ENCODE results near the gene MCU. TPM values are rescaled to one million over a fixed set of nuclear protein-coding genes. Genes with fewer than 3 reads are reported as not detected.

The MCU gene
- polyA plus RNA-seq, 1 of the 3 experiments (the other 2 are of a cell fraction) = 20.6 TPM

DNA sequence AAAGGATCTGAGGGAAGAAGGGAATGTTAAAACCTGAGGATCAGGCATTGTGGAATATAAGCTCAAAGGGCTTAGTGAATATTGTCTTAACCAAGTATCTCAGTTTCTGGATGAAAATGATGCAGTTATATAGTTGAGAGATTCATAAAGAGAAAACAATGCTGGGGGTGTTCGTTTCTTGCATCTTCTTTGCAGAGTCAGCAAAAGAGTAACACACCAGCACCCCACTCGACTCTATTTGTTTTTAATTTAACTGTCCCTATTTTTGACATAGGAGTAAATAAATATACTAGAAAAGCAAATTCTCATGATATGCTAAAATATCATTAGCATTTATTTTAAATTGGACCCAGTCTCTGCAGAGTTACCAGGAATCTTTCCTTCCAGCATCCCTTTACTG is 194.0 kb downstream of the MCU start:
- peaks cover 8% of the 10 kb centered on the region for H3F3A ChIP-seq (replicated peaks; ENCODE audit: insufficient read depth)
- no peak overlapping the region for H2AFZ ChIP-seq (ENCODE audit: low read depth)
- ChIA-PET CTCF (no interaction called here), POLR2A (no interaction called here)
- H3K4me1 ChIP-seq (ENCODE audit: control insufficient read depth in 1 of 2, insufficient read depth in 2 of 2, low read depth in 1 of 2, low read length in 1 of 2) = no peaks in the 10 kb centered on the region; a peak in 1 of 4 replicates
- no peak for DNase-seq
- H3K9me3 ChIP-seq = no peaks in the 10 kb centered on the region
- no peak overlapping the region for H3K4me2 ChIP-seq
- no peaks in the 10 kb centered on the region for H4K20me1 ChIP-seq (ENCODE audit: insufficient read depth)
- no peaks in the 10 kb centered on the region for H3K9me2 ChIP-seq
- TF ChIP-seq RFX5 (IDR thresholded peaks at IDR 0.05; ENCODE audit: low read length) = no peak
- no peak for TF ChIP-seq TAF1 (IDR thresholded peaks at IDR 0.05; ENCODE audit: borderline replicate concordance, low read depth, low read length)
- TF ChIP-seq, protein P1, sequence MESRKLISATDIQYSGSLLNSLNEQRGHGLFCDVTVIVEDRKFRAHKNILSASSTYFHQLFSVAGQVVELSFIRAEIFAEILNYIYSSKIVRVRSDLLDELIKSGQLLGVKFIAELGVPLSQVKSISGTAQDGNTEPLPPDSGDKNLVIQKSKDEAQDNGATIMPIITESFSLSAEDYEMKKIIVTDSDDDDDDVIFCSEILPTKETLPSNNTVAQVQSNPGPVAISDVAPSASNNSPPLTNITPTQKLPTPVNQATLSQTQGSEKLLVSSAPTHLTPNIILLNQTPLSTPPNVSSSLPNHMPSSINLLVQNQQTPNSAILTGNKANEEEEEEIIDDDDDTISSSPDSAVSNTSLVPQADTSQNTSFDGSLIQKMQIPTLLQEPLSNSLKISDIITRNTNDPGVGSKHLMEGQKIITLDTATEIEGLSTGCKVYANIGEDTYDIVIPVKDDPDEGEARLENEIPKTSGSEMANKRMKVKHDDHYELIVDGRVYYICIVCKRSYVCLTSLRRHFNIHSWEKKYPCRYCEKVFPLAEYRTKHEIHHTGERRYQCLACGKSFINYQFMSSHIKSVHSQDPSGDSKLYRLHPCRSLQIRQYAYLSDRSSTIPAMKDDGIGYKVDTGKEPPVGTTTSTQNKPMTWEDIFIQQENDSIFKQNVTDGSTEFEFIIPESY (IDR thresholded peaks at IDR 0.05; ENCODE audit: borderline replicate concordance, low read depth) = no peak
- no peak for TF ChIP-seq NRF1 (IDR thresholded peaks at IDR 0.05; ENCODE audit: low read depth, low read length)
- no peak for TF ChIP-seq JUND (IDR thresholded peaks at IDR 0.05)
- no peak overlapping the region for H3K27ac ChIP-seq (ENCODE audit: low read depth in 2 of 2, low read length in 1 of 2)
- H3K79me2 ChIP-seq (ENCODE audit: insufficient read depth) = no peaks in the 10 kb centered on the region
- H3K4me3 ChIP-seq (ENCODE audit: low read depth in 2 of 2, low read length in 1 of 2) = no peak overlapping the region
- WGBS (ENCODE audit: low lambda C conversion rate) = 91% methylated on average over 2 of the region's 2 CpGs
- peaks cover 30 to 37% of the 10 kb centered on the region in 2 experiments for H3K36me3 ChIP-seq (replicated peaks in 1 of 2; ENCODE audit: control insufficient read depth in 1 of 2, insufficient read depth in 2 of 2, low read length in 1 of 2)
- no peak overlapping the region for H3K9ac ChIP-seq
- no peaks in the 10 kb centered on the region for H3K27me3 ChIP-seq (ENCODE audit: insufficient read depth)

DNA sequence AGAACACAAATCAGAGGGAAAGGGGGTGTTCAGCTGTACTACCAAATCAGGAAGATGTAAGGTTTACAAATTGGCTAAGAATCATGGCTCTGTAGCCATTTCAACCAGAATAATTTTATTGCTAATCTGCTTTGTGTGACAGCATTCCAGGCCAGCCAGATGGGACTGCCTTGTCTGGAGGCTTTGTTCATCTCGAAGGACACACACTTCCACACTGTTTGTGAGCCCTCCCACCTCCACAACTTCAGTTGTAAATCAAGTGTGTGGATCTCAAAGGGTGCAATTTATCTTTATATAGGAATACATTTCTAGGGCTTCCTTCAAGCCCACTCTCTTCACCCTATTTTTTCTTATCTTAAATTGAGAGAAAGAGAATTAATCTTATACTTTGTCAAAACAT is 194.7 kb downstream of the MCU start:
- Histone ChIP-seq H3K4me2 (no peak overlapping the region), H3K4me3 (ENCODE audit: low read depth in 2 of 2, low read length in 1 of 2) (no peak overlapping the region), H3K9ac (no peak overlapping the region), H3K79me2 (ENCODE audit: insufficient read depth) (no peaks in the 10 kb centered on the region), H3K27ac (ENCODE audit: low read depth in 2 of 2, low read length in 1 of 2) (no peak overlapping the region), H3K36me3 (replicated peaks in 1 of 2; ENCODE audit: control insufficient read depth in 1 of 2, insufficient read depth in 2 of 2, low read length in 1 of 2) (peaks cover 27 to 37% of the 10 kb centered on the region in 2 experiments), H3K4me1 (ENCODE audit: control insufficient read depth in 1 of 2, insufficient read depth in 2 of 2, low read depth in 1 of 2, low read length in 1 of 2) (no peaks in the 10 kb centered on the region; a peak in 1 of 4 replicates), H4K20me1 (ENCODE audit: insufficient read depth) (no peaks in the 10 kb centered on the region), H3F3A (replicated peaks; ENCODE audit: insufficient read depth) (peaks cover 8% of the 10 kb centered on the region), H3K9me2 (no peaks in the 10 kb centered on the region), H3K9me3 (no peaks in the 10 kb centered on the region), H3K27me3 (ENCODE audit: insufficient read depth) (no peaks in the 10 kb centered on the region), H2AFZ (ENCODE audit: low read depth) (no peak overlapping the region)
- CTCF ChIA-PET = no interaction called here
- no peak for TF ChIP-seq MXI1 (IDR thresholded peaks at IDR 0.05; ENCODE audit: low read depth, low read length)
- TF ChIP-seq, protein P2, sequence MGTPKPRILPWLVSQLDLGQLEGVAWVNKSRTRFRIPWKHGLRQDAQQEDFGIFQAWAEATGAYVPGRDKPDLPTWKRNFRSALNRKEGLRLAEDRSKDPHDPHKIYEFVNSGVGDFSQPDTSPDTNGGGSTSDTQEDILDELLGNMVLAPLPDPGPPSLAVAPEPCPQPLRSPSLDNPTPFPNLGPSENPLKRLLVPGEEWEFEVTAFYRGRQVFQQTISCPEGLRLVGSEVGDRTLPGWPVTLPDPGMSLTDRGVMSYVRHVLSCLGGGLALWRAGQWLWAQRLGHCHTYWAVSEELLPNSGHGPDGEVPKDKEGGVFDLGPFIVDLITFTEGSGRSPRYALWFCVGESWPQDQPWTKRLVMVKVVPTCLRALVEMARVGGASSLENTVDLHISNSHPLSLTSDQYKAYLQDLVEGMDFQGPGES (IDR thresholded peaks at IDR 0.05; ENCODE audit: low read depth, low read length) = no peak
- no peak for TF ChIP-seq GABPA (IDR thresholded peaks at IDR 0.05; ENCODE audit: low read depth)
- TF ChIP-seq, protein P3, sequence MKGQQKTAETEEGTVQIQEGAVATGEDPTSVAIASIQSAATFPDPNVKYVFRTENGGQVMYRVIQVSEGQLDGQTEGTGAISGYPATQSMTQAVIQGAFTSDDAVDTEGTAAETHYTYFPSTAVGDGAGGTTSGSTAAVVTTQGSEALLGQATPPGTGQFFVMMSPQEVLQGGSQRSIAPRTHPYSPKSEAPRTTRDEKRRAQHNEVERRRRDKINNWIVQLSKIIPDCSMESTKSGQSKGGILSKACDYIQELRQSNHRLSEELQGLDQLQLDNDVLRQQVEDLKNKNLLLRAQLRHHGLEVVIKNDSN (IDR thresholded peaks at IDR 0.05; ENCODE audit: borderline replicate concordance, low read depth) = no peak
- TF ChIP-seq RXRA (IDR thresholded peaks at IDR 0.05; ENCODE audit: borderline replicate concordance, low read depth) = no peak
- no peak for TF ChIP-seq RAD21 (IDR thresholded peaks at IDR 0.05; ENCODE audit: low read length)
- TF ChIP-seq TEAD4 (IDR thresholded peaks at IDR 0.05; ENCODE audit: borderline replicate concordance, insufficient read depth) = no peak
- TF ChIP-seq, protein P4, sequence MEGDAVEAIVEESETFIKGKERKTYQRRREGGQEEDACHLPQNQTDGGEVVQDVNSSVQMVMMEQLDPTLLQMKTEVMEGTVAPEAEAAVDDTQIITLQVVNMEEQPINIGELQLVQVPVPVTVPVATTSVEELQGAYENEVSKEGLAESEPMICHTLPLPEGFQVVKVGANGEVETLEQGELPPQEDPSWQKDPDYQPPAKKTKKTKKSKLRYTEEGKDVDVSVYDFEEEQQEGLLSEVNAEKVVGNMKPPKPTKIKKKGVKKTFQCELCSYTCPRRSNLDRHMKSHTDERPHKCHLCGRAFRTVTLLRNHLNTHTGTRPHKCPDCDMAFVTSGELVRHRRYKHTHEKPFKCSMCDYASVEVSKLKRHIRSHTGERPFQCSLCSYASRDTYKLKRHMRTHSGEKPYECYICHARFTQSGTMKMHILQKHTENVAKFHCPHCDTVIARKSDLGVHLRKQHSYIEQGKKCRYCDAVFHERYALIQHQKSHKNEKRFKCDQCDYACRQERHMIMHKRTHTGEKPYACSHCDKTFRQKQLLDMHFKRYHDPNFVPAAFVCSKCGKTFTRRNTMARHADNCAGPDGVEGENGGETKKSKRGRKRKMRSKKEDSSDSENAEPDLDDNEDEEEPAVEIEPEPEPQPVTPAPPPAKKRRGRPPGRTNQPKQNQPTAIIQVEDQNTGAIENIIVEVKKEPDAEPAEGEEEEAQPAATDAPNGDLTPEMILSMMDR (IDR thresholded peaks at IDR 0.05) = no peak
- TF ChIP-seq JUND (IDR thresholded peaks at IDR 0.05) = no peak
- TF ChIP-seq, protein P5, sequence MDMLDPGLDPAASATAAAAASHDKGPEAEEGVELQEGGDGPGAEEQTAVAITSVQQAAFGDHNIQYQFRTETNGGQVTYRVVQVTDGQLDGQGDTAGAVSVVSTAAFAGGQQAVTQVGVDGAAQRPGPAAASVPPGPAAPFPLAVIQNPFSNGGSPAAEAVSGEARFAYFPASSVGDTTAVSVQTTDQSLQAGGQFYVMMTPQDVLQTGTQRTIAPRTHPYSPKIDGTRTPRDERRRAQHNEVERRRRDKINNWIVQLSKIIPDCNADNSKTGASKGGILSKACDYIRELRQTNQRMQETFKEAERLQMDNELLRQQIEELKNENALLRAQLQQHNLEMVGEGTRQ (IDR thresholded peaks at IDR 0.05; ENCODE audit: borderline replicate concordance, low read depth, low read length) = no peak
- DNase-seq = no peak
- POLR2A ChIA-PET = no interaction called here
- 60% methylated on average over 1 of the region's 1 CpG for WGBS (ENCODE audit: low lambda C conversion rate)

Measured in SK-N-SH (cell line).